Embryonic facial prominence (tissue), 1 donor: ENCODE measurements around the gene CDK5R2.

ENCODE experiments used
- DNase-seq: peaks from one replicate; pipeline ENCODE4 v3.0.0-alpha.2; 2016; ENCODE audit errors: extremely low spot score

Gene CDK5R2

GRCh38 chr2:218961651-218962570 is 2.4 kb downstream of the CDK5R2 start:
- no peak for DNase-seq

GRCh38 chr2:218962859-218963492 is 3.5 kb downstream of the CDK5R2 start:
- DNase-seq = no peak

DNA sequence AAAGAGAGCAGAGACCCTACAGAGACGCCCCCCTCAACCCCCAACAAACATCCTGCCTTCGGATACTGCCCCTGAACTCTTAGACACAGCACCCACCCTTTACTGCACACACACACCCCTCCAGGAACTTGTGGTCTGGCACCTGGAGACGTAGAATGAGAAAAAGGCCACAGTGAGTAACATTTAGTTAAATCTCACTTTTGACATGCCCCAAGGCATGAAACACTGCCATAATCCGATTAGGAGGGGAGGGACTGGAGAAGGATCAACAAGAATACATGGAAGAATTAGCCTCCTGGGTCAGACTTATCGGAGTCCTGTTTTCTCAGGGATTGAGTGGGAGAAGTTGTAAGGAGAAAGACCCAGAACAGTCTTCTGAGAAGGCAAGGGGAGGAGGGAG is 4.1 kb downstream of the CDK5R2 start:
- no peak for DNase-seq

- DNase-seq = no peak
Measured at GRCh38 chr2:218964041-218964771, 4.7 kb downstream of the CDK5R2 start.

DNA sequence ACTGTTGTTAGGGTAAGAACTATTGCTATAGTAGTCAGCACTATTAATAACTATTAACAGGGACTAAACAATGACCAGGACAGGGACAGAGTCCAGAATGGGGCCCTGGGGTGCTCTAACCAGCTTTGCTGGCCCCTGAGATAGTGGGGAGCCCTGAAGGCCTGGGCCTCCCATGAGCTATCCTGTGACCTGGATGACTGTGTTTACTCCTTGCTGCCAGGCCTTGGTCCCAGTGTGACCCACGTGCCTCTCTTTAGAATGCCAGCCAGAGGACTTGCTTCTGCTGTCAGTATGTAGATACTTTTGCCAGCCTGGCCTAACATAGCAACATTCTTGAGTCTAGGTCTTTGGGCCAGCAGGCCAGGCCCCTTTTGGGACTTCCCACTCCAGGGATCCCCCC is 11.4 kb downstream of the CDK5R2 start:
- no peak for DNase-seq

- DNase-seq = no peak
Measured at GRCh38 chr2:218975060-218975777, 15.8 kb downstream of the CDK5R2 start.

DNA sequence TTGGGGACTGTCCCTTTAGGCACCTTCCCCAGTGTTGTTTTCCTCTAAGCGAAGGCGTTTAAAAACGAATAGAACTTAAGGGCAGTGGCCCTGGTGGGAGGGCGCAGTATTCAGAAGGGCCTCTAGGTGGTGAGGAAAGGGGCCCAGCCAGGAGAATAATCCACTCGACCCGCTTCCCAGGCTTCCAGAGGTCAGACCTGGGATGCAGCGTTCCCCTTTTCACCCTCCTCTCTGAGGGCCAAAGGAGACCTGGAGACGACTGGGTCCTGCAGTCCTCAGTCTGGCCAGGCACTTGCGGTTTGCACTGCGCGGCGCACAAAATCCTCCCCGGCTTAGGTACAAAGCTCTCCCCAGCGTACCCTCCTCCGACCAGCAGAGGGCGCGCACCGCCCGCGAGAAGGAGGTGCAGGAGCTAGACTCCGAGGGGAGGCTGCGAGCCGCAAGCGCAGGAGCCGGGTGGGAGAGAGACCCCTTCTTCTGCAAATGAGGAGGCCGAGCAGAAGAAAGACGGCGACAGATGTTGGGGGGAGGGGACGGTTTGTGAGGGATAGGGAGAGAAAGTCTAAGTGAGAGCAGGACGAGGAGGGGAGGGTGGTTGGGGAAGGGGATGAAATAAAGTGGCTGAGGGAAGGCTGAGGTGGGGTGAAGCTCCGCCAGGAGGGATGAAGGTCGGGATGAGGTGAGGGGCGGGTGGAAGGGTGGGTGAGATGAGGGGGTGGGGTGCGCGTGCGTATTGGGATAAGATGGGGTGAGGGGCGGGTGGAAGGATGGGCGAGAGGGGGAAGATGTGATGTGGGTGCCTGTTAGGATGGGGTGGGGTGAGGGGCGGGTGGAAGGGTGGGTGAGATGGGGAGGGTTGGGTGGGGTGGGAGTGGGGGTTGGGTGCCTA is 20.6 kb downstream of the CDK5R2 start:
- DNase-seq = peak; percentile 36

DNA sequence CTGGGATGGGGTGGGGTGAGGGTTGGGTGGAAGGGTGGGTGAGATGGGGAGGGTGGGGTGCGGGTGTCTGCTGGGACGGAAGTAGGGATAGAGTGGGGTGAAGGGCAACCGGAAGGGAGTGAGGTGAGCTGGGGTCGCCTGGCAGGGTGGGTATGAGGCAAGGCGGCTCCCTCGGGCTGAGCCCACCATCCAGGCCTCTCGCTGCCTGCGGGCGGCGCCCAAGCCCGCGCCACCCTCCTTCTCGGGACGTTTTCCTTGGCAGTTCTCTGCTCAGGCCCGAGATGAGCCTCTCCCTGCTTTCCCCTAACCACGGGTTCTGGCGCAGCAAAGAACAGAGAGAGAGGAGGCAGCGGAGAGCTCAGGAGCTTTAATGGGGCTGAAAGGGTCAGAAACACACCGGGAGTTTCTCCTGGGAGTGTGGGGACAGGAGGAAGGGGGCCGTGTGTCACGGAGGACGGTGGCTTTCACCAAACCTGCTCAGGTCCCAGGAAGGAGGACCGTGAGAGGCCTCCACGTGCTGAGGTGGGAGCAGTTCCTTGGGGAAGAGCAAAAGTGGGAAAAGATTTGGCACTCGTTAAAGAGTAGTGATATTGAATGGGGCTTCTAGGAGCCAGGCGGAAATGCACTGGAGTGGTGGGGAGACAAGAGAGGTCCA is 21.4 kb downstream of the CDK5R2 start:
- no peak for DNase-seq

- DNase-seq = no peak
Measured at GRCh38 chr2:218981390-218981880, 22.0 kb downstream of the CDK5R2 start.

GRCh38 chr2:218981881-218982585 is 22.6 kb downstream of the CDK5R2 start:
- DNase-seq = no peak

DNA sequence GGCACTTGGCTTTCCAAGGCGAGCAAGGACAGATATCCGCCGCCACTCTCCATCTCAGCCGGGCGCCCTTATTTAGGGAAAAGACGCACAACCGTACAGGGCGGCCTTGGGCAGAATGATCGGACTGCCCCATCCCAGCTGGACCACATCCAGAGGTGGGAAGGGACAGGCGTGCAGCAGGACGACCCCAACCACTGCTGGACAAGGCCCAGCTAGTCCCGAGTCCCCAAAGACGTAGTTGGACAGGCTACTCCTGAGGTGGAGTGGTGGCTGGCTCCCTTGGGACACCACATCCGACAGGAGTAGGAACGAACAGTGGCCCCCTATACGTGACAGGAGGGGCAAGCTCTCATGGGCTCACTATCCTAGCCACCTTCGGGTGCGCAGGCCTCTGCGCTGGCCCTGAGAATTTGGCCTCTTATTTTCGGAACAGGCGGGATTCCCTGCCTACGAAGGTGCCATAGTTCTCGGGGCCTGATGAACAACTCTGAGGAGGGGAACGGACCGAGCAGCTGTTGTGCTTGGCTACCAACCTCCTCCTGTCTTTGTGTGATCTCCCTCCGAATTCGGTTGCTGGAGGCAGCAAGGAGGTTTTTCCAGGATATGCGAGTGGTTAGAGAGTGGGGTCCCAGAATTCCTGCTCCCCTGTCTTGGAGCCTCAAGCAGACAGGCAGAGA is 23.3 kb downstream of the CDK5R2 start:
- DNase-seq = no peak

GRCh38 chr2:218983263-218983933 is 23.9 kb downstream of the CDK5R2 start:
- no peak for DNase-seq

GRCh38 chr2:218983934-218984238 is 24.4 kb downstream of the CDK5R2 start:
- DNase-seq = no peak

DNA sequence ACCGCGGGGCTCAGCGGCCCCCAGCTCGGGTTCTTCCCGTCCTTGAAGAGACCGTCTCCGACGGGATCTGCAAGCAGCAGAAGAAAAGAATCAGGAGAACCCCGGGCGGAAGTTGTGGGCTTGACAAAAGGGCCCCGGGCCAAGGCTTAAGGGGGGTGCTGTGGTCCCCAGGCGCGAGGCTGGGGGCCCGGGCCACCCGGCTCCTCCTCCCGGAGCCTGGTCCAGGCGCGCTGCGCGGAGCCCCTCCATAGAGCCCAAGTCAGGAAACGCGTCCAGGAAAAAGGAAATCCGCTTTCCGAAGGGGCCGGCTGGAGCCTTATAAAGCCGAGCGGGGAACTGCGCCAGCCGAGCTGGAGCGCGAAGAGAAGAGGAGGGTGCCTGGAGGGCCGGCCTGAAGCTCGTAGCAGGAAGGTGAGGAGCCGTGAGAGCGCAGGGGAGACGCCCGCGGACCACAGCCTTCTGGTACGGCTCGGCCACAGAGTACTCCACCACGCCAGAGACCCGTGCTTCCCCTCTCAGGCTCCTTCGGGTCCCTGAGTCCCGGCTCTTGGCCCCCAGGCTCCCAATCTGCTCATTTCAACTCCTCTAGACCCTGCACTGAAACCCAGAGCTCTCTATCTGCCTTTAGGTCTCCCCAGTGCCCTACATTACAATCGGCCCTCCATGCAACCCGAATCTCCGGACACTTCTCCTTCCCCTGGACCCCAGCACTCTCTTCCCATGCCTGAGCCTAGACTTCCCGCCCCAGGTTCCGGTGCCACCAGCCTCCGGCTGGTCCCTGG is 25.0 kb downstream of the CDK5R2 start:
- DNase-seq = no peak

DNA sequence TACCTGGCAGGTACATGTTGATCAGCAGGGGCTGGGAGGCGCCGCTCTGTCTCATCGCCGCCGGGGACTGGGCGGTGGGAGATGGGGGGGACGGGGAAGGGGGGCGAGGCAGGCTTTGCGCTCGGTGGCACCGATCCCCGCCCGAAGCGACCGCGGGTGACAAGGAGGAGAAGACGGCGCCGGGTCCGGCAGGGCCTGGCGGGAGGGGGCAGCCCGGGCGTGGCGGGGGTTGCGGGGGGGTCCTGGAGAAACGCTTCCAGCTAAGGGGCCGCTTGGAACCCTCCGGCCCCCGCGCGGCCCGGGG is 25.5 kb downstream of the CDK5R2 start, which contains the start of gene FEV:
TSS of gene FEV (minus strand) at position 164 of the 304 bp plus-strand sequence. CDS start at position 55, 109 bp downstream.
- DNase-seq = no peak

- DNase-seq = no peak
Measured at GRCh38 chr2:218985325-218986091, 26.0 kb downstream of the CDK5R2 start.
